LoVo (cell line): ENCODE measurements around the gene GAK.

ENCODE experiments used
- DNase-seq: peaks from one replicate; pipeline ENCODE4 v3.0.0-alpha.2; 2016; ENCODE audit warnings: low spot score

The GAK gene

DNA sequence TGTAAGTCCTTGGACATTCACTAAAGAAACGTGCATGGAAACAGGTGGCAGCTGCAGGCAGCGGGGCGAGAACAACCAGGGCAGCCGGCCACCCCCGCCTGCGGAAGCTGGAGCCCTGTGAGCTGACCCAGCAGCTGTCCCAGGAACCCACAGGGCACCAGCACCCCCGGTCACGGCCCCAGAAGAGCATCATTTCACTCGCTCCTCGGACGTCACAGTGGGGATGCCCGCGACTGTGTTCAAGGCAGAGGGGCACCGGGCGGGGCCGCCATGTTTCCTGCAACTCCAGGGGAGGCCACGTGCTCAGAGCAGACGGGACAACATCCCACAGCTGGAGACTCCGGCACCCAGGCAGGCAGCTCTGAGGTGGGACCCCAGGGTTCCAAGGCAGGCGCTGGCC lies 61.2 kb downstream of the GAK start:
- DNase-seq, result no peak

DNA sequence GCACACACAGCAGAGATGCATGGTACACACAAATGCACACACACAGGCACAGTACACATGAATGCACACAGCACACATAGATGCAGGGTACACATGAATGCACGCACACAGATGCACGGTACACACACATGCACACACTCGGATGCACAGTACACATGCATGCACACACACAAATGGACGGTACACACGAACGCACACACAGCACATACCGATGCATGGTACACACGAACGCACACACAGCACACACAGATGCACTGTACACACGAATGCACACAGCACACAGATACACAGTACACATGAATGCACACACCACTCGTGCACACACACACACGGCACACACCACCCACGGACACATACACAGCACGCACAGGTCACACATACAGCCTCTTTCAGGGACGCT lies 62.3 kb downstream of the GAK start:
- DNase-seq, result no peak

DNA sequence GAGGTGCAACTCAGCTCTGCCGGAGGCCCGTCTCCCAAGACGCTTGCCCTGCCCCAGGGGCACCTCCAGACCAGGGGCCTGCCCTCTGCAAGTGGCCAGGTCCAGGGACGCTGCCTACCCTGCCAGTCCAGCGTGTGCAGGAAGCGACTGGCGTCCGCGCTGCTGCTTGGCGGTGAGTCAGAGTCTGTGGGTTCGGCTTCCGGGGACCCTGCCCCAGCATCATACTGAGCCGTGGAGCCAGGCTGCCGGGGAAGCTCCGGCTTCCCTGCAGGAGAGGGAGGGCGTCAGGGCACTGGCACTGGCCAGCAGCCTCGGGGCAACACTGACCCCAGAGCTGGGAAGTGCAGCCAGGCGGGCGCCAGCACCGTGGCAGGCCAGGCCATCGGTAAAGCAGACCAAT lies 63.7 kb downstream of the GAK start:
- DNase-seq, result no peak

DNA sequence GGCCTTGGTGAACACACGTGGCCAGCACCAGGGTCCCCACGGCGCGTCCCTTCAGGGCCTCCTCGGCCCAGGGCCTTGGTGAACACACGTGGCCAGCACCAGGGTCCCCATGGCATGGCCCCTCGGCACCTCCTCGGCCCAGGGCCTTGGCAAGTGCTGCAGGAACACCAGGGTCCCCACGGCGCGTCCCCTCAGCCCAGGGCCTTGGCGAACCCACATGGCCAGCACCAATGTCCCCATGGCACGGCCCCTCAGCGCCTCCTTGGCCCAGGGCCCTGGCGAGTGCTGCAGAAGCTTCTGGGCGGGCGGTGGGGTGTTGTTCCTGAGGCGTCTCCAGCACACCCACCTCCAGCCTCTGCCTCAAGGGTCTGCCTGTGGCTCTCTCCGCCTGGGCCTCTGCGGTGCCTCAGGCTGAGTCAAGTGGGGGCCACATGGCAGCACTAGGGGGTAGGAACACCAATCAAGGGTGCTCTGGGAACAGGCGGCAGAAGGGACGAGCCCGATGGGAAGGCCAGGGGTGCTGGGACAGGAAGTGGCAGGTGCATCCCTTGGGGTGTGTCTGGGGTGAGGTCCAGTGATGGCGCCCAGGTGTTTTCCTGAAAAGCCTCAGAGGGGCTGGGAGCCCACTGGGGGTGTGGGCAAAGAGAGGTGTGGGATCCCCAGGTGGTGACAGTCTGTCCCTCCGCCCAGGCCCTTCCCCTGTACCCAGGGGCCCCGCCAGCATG lies 64.4 kb downstream of the GAK start:
- no peak for DNase-seq

DNA sequence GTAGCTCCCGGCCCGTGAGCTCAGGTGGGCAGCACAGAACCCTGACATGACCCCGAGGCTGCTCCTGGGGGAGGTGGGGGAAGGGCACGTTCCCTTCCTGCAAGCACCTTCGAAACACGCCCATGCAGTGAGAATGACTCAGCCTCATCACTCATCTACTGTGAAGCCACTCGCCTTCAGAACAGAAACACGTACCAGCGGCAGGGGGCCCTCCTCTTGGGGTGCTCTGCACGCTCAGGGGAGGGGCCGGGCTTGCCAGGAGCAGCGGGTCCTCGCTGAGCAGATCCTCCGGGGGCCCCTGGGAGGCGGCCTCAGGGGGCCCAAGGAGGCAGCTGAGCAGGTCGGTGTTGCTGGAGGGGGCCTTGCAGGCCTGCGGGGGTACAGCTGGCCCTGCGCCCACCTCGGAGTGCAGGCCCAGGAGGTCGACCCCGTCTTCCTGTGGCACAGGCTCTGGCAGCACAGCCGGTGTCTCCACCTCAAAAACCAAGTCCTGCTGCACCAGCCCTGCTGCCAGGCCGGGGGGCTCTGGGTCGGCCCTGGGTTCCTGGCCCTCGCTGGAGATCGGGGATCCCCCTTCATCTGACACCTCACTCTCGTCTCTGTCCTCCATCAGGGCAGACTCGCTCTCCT lies 65.2 kb downstream of the GAK start:
- no peak for DNase-seq

DNA sequence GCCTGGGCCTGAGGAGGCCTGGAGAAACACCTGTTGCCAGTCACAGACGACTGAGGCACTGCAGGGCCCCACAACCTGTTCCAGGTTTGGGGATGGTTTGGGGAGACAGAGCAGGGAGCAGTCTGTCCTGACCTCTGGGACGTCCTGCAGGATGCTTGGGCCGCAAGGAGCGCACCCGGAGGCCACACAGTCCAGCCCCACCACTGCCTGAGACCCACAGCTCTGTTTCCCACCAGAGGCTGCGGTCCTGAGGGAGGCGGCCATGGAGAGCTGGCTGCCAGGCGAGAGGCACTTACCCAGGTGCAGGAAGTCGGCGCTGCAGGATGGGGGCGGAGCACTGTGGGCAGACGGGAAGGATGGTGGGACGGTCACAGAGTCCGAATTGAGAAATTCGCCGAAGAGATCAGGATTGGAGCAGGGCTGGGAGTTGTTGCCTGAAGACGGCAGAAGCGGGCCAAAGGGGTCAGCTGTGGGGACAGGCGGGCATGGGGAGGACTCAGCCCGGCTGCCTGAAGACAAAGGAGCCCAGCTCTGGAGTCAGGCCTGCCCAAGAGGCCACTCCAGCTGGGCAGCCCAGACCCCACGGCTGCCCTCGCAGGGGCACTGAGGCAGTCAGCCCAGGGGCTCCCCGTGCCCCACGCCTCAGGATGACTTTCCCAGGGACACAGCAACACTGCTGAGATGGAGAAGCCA lies 65.9 kb downstream of the GAK start:
- no peak for DNase-seq

DNA sequence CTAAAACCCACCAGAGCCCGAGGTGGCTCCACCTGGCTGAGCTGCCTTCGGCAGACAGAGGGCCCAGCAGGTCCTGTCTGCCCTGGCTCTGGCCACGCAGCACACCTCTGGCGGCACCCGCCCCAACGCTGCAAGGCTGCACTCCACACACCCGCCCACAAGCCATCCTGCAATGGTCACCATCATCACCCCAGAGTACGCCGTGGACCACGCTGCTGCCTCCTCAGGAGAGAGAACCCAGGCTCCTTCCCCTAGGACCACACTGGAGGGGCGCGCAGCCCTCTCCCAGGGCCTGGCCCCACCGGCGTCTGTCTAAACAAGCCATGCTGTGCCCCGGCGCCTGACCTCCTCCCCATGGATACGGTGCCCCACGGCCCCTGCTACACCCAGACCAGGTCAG lies 66.5 kb downstream of the GAK start:
- DNase-seq, result no peak

DNA sequence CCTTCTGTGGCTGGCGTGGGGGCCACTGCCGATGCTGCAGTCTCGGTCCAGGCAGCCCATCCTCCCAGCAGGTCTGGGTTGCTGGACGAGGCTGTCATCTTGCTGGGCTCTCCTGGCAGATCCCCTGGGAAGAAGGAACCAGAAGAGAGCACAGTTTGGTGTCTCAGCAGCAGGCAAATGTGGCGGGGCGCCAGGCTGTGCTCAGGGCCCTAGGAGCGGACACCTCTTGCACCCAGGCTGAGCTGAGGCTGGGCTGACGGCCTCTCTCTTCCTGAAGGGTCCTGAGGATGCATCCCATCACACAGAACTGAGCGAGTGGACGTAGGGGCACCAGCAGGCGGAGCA lies 67.0 kb downstream of the GAK start:
- no peak for DNase-seq

DNA sequence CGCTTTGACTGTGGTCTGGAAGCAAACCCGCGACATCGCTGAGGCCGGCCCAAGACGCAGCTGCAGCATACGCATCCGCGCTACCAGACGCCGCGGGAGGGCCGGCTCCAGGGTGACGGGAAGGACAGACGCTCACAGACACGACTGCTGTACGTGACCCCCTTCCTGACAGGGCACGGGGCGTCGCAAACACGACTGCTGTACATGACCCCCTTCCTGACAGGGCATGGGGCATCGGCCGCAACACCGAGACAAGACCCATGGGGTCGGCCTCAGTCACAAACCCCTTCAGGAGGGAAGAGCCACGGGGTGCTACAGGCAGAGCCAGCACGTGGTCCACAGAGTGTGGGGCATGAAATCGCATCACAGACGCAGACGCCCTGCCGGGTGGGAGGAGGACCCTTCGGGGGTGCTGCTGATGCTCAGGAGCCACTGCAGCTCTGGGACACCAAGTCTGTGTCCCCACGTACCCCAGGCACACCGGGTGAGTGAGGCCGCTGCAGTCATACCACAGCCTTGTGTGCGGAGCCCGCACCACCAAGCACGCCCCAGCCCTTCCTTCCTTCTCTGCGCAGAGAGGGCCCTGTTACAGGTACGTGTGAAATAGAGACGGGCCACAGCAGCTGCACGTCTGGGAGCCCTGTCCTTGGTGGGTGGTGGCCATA lies 67.5 kb downstream of the GAK start:
- no peak for DNase-seq

DNA sequence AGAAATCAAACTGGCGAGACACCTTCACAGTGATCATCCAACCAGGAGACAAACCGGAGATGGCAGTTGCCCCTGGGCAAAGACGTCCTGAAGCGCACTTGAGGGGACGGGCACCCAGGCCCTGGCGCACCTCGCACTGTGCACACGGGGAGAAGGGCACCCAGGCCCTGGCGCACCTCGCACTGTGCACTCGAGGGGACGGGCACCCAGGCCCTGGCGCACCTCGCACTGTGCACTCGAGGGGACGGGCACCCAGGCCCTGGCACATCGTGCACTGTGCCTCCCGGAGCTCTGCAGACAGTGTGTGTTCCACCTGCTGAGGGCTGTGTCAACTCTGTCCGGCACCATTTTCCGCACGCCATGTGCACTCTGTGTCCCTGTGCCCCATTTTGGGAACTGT lies 71.6 kb downstream of the GAK start:
- no peak for DNase-seq

DNA sequence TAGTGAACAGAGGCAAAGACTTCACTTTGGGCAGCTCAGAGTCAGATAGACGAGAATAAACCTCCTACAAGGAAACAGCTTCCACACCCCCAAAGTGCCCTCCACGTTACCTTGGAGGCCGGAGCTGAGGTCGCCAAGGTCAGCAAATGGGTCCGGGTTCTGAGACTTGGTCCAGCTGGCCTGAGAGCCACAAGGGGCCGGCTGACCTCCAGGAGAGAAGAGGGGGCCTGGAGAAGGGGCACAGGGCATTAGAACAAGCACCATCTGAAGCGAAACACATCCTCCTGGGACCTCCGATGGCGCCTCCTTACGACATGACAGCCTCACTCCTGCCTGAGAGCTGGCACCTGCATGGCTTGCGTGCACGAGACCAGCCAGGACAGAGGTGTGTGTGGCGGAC lies 72.6 kb downstream of the GAK start:
- DNase-seq, result no peak

DNA sequence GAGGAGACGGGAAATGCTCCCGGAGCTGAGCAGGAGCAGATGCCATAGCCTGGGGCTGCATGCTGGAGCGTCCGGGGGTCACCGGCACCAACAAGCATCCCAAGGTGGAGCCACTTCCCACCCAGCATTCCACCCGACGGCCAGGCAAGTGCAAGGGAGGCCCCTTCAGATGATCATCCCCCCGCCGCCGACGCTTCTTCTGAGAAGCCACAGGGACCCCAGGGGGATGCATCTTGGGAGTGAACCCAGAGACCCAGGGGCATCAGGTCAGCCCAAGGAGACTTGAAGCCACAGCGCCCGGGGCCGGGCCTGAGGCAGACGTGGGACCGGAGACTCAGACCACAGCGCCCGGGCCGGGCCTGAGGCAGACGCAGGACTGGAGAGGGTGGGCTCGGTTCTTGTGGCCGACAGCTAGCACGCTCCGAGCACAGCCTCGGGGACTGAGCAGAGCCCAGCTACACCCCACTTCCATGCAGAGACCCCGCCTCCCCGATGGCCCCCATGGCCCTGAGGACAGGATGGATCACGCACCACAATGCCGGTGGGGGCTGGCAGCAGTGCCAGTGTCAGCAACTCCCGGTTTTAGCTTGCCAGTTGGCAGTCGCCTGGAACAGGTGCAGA lies 73.2 kb downstream of the GAK start:
- DNase-seq, result no peak

DNA sequence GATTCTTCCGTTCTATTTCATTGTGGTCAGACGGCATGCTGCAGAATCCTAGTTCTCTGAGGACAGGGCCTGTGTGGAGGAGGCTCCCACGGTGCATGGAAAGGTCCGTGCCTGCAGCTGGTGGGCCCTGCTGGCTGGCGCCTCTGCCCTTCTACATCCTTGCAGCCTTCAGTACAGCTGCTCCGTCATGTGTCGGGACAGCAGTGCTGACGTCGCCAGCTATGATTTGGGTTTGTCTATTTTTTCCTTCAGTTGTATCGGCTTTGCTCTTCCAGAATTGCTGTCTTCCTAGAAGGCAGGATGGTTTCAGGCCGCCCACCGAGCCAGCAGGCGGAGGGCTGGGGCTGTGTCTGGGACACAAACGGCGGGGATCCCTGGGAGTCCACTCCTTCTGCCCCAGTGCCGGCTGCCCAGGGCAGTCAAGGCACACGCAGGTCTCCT lies 74.1 kb downstream of the GAK start:
- no peak for DNase-seq

DNA sequence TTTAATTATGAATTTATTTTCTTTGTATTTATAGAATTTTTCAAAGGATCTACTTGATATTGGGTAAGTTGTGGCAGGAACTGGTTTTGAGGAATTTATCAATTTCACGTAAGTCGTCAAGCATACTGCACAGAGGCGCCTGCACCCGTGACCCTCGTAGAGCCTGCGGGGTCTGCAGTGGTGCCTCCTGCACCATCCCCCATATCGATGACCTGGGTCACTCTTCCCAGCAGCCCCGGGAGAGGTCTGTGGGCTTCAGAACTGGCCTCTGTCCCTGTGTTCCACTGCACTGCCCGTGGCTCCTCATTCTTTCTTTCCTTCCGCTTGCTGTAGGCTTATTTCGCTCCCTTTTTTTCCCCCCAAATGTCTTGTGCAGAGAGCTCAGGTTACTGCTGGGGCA lies 74.7 kb downstream of the GAK start:
- no peak for DNase-seq

DNA sequence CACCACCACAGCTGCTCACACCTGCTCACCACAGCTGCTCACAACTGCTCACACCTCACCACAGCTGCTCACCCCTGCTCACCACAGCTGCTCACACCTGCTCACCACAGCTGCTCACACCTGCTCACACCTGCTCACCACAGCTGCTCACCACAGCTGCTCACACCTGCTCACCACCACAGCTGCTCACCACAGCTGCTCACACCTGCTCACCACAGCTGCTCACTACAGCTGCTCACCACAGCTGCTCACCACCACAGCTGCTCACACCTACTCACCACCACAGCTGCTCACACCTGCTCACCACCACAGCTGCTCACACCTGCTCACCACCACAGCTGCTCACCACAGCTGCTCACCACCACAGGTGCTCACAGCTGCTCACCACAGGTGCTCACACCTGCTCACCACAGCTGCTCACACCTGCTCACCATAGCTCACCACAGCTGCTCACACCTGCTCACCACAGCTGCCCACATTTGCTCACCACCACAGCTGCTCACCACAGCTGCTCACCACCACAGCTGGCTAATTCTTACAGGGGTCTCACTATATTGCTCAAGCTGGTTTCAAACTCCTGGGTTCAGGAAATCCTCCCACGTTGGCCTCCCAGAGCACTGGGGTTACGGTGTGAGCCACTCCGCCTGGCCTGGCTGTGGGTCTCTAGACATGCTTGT lies 75.8 kb downstream of the GAK start:
- no peak for DNase-seq

DNA sequence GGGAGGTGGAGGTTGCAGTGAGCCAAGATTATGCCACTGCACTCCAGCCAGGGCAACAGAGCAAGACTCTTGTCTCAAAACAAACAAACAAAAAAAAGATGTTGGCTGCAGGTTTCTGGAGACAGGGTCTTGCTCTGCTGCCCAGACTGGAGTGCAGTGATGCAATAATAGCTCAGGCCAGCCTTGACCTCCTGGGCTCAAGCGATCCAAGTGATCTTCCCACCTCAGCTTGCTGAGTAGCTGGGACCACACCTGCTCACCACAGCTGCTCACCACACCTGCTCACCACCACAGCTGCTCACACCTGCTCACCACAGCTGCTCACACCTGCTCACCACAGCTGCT lies 76.3 kb downstream of the GAK start:
- no peak for DNase-seq

DNA sequence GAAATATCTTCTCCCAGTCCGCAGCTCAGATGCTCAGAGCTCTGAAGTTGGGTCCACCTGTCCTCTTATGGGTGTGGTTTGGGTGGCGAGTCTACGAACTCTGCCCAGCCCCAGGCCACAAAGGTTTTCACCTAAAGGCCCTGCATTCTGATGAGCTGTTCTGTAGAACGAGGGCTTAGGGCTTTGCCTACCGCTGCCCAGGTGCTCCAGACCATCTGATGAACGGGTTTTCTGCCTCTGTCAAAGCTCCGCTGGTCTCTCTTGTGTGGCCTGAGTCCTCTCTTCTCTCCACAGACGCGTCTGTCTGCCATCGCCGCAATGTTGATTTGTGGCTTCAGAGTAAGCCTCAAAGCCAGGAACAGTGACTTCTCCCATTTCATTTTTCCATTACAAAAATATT lies 77.8 kb downstream of the GAK start:
- DNase-seq, result no peak

DNA sequence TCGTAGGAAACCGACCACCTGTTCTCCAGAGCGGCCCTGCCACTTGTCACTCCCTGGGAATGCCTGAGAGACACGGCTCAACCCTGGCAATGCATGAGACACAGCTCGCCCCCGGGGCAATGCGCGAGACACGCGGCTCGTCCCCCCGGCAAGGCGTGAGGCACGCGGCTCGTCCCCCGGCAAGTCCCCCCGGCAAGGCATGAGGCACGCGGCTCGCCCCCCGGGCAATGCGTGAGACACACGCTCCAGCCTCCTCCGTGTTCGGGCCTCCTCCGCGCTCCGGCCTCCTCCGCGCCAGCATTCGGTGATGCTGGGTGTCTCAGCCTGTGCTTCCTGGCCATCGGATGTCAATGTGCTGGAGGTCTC lies 78.7 kb downstream of the GAK start:
- DNase-seq, result no peak

DNA sequence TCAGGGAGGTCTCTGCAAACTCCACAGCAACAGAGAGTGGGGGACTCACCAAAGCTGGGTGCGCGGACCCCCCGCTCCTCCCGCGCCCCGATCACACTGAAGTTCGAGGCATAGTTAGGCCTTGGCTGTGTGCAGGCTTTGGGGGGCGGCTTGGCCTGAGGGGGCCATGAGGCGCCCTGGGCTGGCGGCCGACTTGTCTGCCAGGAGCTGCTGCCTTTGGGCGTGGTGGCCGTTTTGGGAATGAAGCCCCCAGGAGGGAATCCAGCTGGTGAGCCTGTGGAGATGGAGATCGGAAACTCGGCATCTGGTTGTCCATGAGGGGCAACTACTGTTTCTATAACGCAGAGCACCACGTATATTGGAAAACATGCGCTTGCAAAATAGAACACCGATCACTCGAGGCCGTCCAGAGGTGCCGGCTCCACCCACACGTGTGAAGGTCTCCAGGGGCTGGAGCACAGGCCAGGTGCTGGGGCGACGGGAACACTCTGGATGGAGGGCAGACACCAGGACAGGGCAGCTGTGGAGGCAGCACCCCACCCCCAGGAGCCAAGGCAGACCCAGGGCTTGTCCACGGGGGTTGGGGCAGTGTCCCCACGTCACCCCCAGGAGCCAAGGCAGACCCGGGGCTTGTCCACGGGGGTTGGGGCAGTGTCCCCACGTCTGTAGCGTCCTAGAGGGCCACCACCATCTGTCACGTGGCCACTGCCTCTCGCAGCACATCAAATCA lies 80.2 kb downstream of the GAK start:
- DNase-seq, result no peak

DNA sequence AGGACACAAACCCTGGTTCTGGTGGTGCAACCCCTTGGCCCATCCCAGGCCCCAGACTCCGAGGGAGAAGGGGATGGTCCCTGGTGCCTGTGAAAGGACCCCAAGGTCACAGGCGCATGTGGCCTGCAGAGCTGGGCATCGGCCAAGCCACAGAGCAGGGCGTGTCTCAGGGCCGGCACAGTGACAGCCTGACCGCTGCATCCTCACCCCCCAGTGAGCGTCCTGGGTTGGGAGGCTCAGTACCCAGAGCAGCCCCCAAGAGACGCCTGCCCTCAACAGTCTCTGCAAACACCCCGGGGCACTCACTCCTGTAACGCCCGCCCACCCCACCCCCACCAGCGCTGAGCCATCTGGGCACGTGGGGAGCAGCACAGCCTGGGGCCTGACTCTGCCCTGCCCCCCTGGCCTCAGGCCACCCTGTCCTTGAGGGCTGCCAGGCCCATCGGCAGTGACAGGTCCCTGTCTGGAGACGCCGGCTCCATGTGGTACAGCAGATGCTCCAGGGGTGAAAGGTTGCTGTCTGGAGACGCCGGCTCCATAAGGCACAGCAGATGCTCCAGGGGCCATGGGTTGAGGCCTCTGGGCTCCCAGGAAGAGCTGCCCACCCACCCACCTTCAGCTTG lies 81.7 kb downstream of the GAK start:
- DNase-seq, result no peak
